Activated CD4-positive, alpha-beta T cell treated with anti-CD3 and anti-CD28 coated beads for 36 hours (primary cell): Measurements from ENCODE around the gene PDE6C. TPM values are rescaled to one million over a fixed set of nuclear protein-coding genes. Genes with fewer than 3 reads are reported as not detected.

Experiments used
- ATAC-seq: fragments of 200-7000 bp; cut with Tn5 transposase; one replicate; pipeline ENCODE4 v1.10.0; 2021; ENCODE audit warnings: mild to moderate bottlenecking, moderate library complexity
- CTCF ChIA-PET: fragments of 350-600 bp; sonication (Branson Sonifier 250); formaldehyde crosslinking; loops from one replicate; lab custom pipeline; 2021; ENCODE audit warnings: antibody characterized with exemption; lab: Charles Lee
- POLR2A ChIA-PET: fragments of 350-600 bp; sonication (Branson Sonifier 250); formaldehyde crosslinking; loops from one replicate; lab custom pipeline; 2021; ENCODE audit warnings: antibody characterized with exemption, inconsistent platforms; lab: Charles Lee
- DNase-seq: peaks from one replicate; pipeline ENCODE4 v3.0.0-alpha.2; 2020
- H3K27ac Mint-ChIP-seq: one replicate; pipeline ENCODE4 v1.8.0; 2021; ENCODE audit warnings: mixed read lengths
- H3K27me3 Mint-ChIP-seq: one replicate; pipeline ENCODE4 v1.8.0; 2021; ENCODE audit warnings: mixed read lengths
- H3K36me3 Mint-ChIP-seq: one replicate; pipeline ENCODE4 v1.8.0; 2021; ENCODE audit warnings: low read depth, mixed read lengths
- H3K4me1 Mint-ChIP-seq: one replicate; pipeline ENCODE4 v1.8.0; 2021; ENCODE audit warnings: mixed read lengths
- H3K4me3 Mint-ChIP-seq: one replicate; pipeline ENCODE4 v1.8.0; 2021; ENCODE audit warnings: mild to moderate bottlenecking, moderate library complexity, mixed read lengths
- H3K9me3 Mint-ChIP-seq: one replicate; pipeline ENCODE4 v1.8.0; 2021; ENCODE audit warnings: low read depth, mixed read lengths
- intact Hi-C, 2 experiments: fragments of 100-400 bp; cut with DNase I in 1 of 2; cut with micrococcal nuclease in 1 of 2; formaldehyde crosslinking; loops; one replicate each; pipeline versions ENCODE4 v1.14.2 to v1.15.1; 2022 to 2024; cut with DNase I, micrococcal nuclease
- total RNA-seq, 2 experiments: library from RNA; stranded (reverse); gene quantifications; one replicate each; pipeline ENCODE4 v1.2.3, GENCODE V29; 2021

Gene PDE6C
- total RNA-seq, 2 experiments from 2014 or later: not detected

- Mint-ChIP-seq H3K36me3 (no peaks in the 10 kb centered on the region), H3K27me3 (peaks cover 26% of the 10 kb centered on the region), H3K27ac (no peak overlapping the region), H3K4me1 (no peaks in the 10 kb centered on the region), H3K9me3 (peaks cover 8% of the 10 kb centered on the region), H3K4me3 (no peak overlapping the region)
- intact Hi-C loops: no loop called here
- no peak for DNase-seq
- ChIA-PET CTCF (interaction anchor here (0.6 kb wide), 1 partner anchor 134 kb away, joined by 3 read pairs; no protein-coding TSS in a partner anchor), POLR2A (no interaction called here)
- ATAC-seq: no peak
These were observed 33.2 kb upstream of the PDE6C start for GRCh38 chr10:93579089-93579488.

DNA sequence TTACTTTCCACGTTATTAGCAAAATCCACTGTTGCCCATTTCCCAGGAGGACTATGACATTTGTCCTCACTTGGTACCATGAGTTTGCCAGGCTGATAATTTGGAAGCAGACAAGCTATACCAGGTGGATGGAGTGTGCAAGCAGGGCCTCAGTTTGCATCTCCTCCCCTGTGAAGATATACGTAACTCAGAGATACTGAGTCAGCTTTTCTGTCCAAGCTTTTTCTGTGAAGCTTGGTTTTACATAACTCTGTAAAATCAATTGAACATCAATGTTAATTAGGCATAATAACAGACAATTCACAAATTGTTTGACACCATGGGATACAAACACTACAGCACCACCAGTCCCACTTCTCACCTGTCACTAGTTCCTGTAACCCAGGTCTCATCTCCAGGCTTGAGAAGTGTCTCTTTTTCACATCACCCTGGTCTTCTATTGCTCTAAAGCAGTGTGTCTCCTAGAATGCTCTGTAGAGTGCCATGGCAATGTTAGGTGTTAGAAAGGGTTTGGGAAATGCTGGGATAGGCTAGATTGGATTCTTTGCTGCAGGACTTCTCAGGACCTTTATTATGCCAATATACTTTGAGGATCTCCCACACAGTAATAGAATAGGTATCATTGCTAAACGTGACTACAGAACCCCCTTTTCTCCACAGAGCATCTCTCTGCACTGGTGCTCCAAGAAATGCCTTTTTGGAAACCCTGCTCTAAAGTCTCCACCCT is 32.2 kb upstream of the PDE6C start:
- intact Hi-C loops: no loop called here
- H3K4me3 Mint-ChIP-seq: no peak overlapping the region
- no peak for DNase-seq
- H3K4me1 Mint-ChIP-seq: no peaks in the 10 kb centered on the region
- CTCF ChIA-PET: no interaction called here
- POLR2A ChIA-PET: no interaction called here
- H3K27me3 Mint-ChIP-seq: peaks cover 24% of the 10 kb centered on the region
- H3K9me3 Mint-ChIP-seq: peaks cover 8% of the 10 kb centered on the region
- H3K36me3 Mint-ChIP-seq: no peaks in the 10 kb centered on the region
- ATAC-seq: no peak
- no peak overlapping the region for H3K27ac Mint-ChIP-seq

DNA sequence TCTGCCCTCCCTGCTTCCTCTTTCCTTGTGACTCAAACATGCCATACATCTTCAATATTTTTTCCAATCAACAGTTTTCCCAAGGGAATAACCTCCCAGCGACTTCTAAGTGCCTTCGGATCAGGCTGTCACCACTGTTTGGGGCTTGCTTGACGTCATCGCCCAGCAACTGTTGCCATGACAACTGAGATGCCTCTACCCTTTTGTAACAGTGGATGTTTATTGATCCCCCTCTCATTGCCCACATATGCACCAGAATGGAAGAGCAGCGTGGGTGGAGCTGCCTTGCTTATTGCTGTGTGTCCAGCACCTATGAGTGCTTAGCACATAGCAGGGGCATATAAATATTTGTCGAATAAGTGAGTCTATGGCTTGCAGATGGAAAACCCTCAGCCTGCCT is 31.5 kb upstream of the PDE6C start:
- Mint-ChIP-seq H3K4me3 (no peak overlapping the region), H3K9me3 (peaks cover 8% of the 10 kb centered on the region), H3K36me3 (no peaks in the 10 kb centered on the region), H3K27ac (no peak overlapping the region), H3K27me3 (peaks cover 20% of the 10 kb centered on the region), H3K4me1 (no peaks in the 10 kb centered on the region)
- DNase-seq (no peak), ATAC-seq (no peak)
- intact Hi-C loops: no loop called here
- CTCF ChIA-PET: no interaction called here
- POLR2A ChIA-PET: no interaction called here

- no peak for DNase-seq
- H3K9me3 Mint-ChIP-seq: peaks cover 4% of the 10 kb centered on the region
- ChIA-PET POLR2A (no interaction called here), CTCF (interaction anchor here (1.4 kb wide), 1 partner anchor 42 kb away, joined by 4 read pairs; no protein-coding TSS in a partner anchor)
- no peak overlapping the region for H3K4me3 Mint-ChIP-seq
- H3K27ac Mint-ChIP-seq: no peak overlapping the region
- no peaks in the 10 kb centered on the region for H3K36me3 Mint-ChIP-seq
- no peak for ATAC-seq
- intact Hi-C loops: no loop called here
- no peaks in the 10 kb centered on the region for H3K4me1 Mint-ChIP-seq
- H3K27me3 Mint-ChIP-seq: peaks cover 17% of the 10 kb centered on the region
These were observed 27.9 kb upstream of the PDE6C start for GRCh38 chr10:93584445-93584844.

DNA sequence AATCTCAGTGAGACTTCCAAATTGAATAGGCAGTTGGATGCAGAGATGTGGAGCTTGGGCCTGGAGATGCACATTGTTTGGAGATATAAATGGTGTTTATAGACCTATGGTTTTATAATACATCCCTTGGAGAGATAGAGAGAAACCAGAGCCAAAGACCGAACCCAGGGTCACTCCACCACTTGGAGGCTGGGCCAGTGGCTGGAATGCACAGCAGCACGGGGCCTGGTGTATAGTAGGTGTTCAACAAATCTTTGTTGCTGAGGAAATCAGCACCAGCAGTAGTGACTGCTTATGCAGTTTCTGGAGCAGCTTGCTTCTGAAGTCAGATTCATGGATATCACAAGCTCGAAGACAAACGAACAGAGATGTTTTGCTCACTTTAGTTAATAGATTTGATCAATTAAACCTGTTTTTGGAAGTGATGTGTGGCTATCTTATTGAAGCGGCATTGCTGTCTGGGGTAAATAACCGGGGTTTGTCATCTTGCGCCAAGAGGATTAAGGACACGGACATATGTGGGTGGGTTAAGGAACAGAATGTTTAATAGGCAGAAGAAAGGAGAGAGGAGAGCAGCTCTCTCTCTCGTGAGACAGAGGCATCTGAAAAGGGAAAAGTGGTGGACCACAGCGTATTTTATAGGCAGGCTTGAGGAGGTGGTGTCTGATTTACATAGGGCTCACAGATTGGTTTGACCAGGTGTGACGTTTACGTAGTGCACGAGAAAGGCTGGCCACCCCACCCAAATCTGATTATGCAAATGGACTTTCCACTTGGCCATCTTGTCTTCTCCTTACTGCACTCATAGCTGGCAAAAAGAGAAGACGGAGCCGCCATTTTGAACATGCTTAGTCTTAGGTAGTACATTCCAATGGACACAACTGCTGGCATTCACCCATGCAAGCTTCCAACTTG is 22.4 kb upstream of the PDE6C start:
- Mint-ChIP-seq H3K4me3 (no peak overlapping the region), H3K4me1 (no peaks in the 10 kb centered on the region), H3K9me3 (no peaks in the 10 kb centered on the region), H3K27me3 (peaks cover 5% of the 10 kb centered on the region), H3K27ac (no peak overlapping the region), H3K36me3 (no peaks in the 10 kb centered on the region)
- no peak for DNase-seq
- ATAC-seq: no peak
- CTCF ChIA-PET: interaction anchor here (0.7 kb wide), 1 partner anchor 170 kb away, joined by 3 read pairs; no protein-coding TSS in a partner anchor
- POLR2A ChIA-PET: no interaction called here
- intact Hi-C loops: no loop called here

- no peak overlapping the region for H3K27ac Mint-ChIP-seq
- ATAC-seq (no peak), DNase-seq (no peak)
- ChIA-PET POLR2A (no interaction called here), CTCF (interaction anchor here (0.6 kb wide), 1 partner anchor 1406 kb away, joined by 3 read pairs; no protein-coding TSS in a partner anchor)
- H3K9me3 Mint-ChIP-seq: no peaks in the 10 kb centered on the region
- H3K4me3 Mint-ChIP-seq: no peak overlapping the region
- no peaks in the 10 kb centered on the region for H3K4me1 Mint-ChIP-seq
- intact Hi-C loops: no loop called here
- H3K36me3 Mint-ChIP-seq: no peaks in the 10 kb centered on the region
- H3K27me3 Mint-ChIP-seq: peaks cover 5% of the 10 kb centered on the region
These were observed 21.7 kb upstream of the PDE6C start for GRCh38 chr10:93590638-93591037.

DNA sequence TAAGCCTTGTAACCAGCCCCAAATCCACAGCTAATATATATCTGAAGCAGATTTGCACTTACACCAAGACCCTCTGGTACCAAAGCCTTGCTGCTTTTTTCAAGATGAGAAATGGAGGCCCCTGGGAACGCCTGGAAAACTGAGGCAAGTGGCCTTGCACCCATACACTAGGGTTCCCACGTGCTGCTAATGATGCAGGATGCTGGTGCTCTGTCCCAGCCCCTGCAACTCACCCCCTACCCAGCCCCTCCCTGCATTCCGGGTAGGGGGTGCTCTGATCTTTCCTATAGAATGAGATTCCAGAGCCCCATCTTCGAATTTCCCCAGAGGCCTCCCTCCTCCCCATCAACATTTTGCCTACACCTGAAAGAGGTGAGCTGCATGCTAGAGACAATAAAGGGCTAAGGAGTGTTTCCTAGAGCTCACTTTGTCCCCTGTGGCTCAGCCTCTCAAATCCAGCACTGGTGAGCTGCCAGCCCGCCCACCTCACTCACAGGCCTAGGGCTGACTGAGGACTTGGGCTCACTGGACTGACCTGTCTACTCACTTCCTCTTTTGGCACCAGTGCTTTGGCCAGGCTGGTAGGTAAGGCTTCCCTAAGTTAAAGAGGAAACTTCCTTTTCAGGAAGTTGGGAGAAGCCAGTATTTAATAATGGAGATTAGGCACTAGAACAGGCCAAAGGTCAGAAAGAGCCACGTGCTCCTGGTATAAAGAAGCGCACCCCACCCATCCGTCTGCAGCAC is 21.1 kb upstream of the PDE6C start:
- CTCF ChIA-PET: interaction anchor here (0.6 kb wide), 2 partner anchors 327 to 1407 kb away, joined by 3 to 4 read pairs; no protein-coding TSS in a partner anchor
- intact Hi-C loops: no loop called here
- Mint-ChIP-seq H3K9me3 (no peaks in the 10 kb centered on the region), H3K36me3 (no peaks in the 10 kb centered on the region), H3K27ac (no peak overlapping the region), H3K27me3 (peaks cover 5% of the 10 kb centered on the region), H3K4me1 (no peaks in the 10 kb centered on the region), H3K4me3 (no peak overlapping the region)
- ATAC-seq (no peak), DNase-seq (no peak)
- POLR2A ChIA-PET: no interaction called here

DNA sequence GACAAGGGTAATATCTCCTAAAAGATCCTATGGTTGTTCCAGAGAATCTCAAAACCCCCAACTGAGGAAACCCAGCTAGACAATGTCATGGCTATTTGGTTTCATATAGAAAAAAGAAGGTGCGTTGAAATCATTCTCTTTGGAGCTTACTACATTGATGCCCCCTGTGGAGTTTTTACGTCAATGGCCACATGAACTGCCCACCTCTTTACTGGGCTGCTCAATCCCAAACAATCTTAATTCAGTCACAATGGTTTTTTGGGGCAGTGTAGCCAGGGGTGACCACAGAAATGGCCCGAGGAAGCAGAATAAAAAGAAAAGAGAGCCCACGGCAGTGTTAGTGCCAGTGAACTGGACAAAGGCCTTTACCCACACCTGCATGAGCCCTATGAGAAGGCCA is 19.1 kb upstream of the PDE6C start:
- ATAC-seq: no peak
- intact Hi-C loops: no loop called here
- ChIA-PET CTCF (no interaction called here), POLR2A (no interaction called here)
- Mint-ChIP-seq H3K9me3 (no peaks in the 10 kb centered on the region), H3K27ac (no peak overlapping the region), H3K4me1 (no peaks in the 10 kb centered on the region), H3K36me3 (no peaks in the 10 kb centered on the region), H3K4me3 (no peak overlapping the region), H3K27me3 (peaks cover 7% of the 10 kb centered on the region)
- no peak for DNase-seq

DNA sequence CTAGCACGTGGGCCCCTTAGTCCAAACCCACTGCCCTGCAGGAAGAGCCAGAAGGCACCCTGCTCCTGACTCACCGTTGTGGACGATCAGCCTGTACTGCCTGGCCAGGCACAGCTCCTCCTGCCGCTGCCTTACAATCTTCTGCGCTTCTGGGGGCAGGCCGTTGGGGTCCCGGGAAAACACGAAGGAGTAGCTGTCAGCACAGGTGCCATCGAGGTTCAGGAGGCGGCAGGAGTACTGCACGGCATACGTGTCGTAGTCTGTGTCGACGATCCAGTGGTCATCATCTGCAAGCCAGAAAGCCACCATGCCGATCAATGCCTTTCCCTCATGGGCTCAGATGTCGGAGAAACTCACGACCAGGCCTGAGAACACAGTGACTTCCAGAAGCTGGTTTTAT is 18.6 kb upstream of the PDE6C start:
- POLR2A ChIA-PET: no interaction called here
- CTCF ChIA-PET: no interaction called here
- ATAC-seq (no peak), DNase-seq (no peak)
- Mint-ChIP-seq H3K27ac (no peak overlapping the region), H3K27me3 (peaks cover 10% of the 10 kb centered on the region), H3K4me1 (no peaks in the 10 kb centered on the region), H3K9me3 (no peaks in the 10 kb centered on the region), H3K36me3 (no peaks in the 10 kb centered on the region), H3K4me3 (no peak overlapping the region)
- intact Hi-C loops: no loop called here

- POLR2A ChIA-PET: no interaction called here
- peaks cover 9% of the 10 kb centered on the region for H3K27me3 Mint-ChIP-seq
- intact Hi-C loops: no loop called here
These were observed 17.8 kb upstream of the PDE6C start for GRCh38 chr10:93594518-93594917.

More at GRCh38 chr10:93594518-93594917, 17.8 kb upstream of the PDE6C start:
- no peak for ATAC-seq
- Mint-ChIP-seq H3K27ac (no peak overlapping the region), H3K4me3 (no peak overlapping the region), H3K36me3 (no peaks in the 10 kb centered on the region), H3K4me1 (no peaks in the 10 kb centered on the region), H3K9me3 (no peaks in the 10 kb centered on the region)
- DNase-seq: no peak
- CTCF ChIA-PET: no interaction called here
